ENCODE measurements around the gene ZNF800. TPM values are rescaled to one million over a fixed set of nuclear protein-coding genes. Genes with fewer than 3 reads are reported as not detected.

Gene ZNF800
- total and polyA plus RNA-seq, 2 of the 8 experiments (the other 6 are each of a cell fraction or from before 2014, with no cell fraction given), result 1.0 to 6.5 TPM

GRCh38 chr7:127437241-127437640 is 44.7 kb upstream of the ZNF800 start:
- no peaks in the 10 kb centered on the region for H3K79me1 ChIP-seq (ENCODE audit: low read depth, low read length)
- no peak overlapping the region for H3K14ac ChIP-seq (ENCODE audit: insufficient read length)
- H2BK15ac ChIP-seq (ENCODE audit: low read length), result no peak overlapping the region
- H4K20me1 ChIP-seq (replicated peaks in 1 of 2; ENCODE audit: control insufficient read depth in 1 of 2, insufficient read depth in 2 of 2, low read length in 2 of 2), result no peaks in the 10 kb centered on the region
- no peak overlapping the region for H3K27ac ChIP-seq (ENCODE audit: low read depth, low read length)
- no peak for DNase-seq (ENCODE audit: low read depth in 1 of 2, low spot score in 2 of 2)
- no peak overlapping the region for H3K4me2 ChIP-seq (ENCODE audit: insufficient read depth in 1 of 2, low read depth in 2 of 2, low read length in 2 of 2)
- H3K4ac ChIP-seq (replicated peaks; ENCODE audit: insufficient read length, low read depth, low read length), result no peak overlapping the region
- H3K9me3 ChIP-seq (ENCODE audit: insufficient read depth in 2 of 2, low read depth in 1 of 2, low read length in 1 of 2), result no peaks in the 10 kb centered on the region
- H3K36me3 ChIP-seq (ENCODE audit: control insufficient read depth in 2 of 4, insufficient read depth in 4 of 4, low read length in 3 of 4), result no peaks in the 10 kb centered on the region
- no peaks in the 10 kb centered on the region for H3K27me3 ChIP-seq (replicated peaks in 1 of 4; ENCODE audit: control insufficient read depth in 3 of 4, extremely low read depth in 1 of 4, insufficient read depth in 3 of 4, low read length in 3 of 4)
- no peak overlapping the region for H4K91ac ChIP-seq (replicated peaks; ENCODE audit: insufficient read length, low read length)
- H4K5ac ChIP-seq (ENCODE audit: insufficient read length, low read depth, low read length), result no peak overlapping the region
- H4K8ac ChIP-seq (ENCODE audit: extremely low read depth, insufficient read depth, low read length), result no peak overlapping the region
- no peak overlapping the region for H2AK5ac ChIP-seq (ENCODE audit: low read depth, low read length)
- H2BK120ac ChIP-seq (replicated peaks; ENCODE audit: low read depth, low read length), result no peak overlapping the region
- H3K79me2 ChIP-seq (ENCODE audit: control insufficient read depth in 1 of 2, insufficient read depth in 2 of 2, low read length in 2 of 2), result no peaks in the 10 kb centered on the region
- FAIRE-seq, result no peak
- no peak overlapping the region for H3K4me3 ChIP-seq (ENCODE audit: extremely low read depth in 1 of 4, insufficient read depth in 2 of 4, low read depth in 3 of 4, low read length in 4 of 4)
- no peak overlapping the region for H2BK5ac ChIP-seq (ENCODE audit: low read depth, low read length)
- H3K23ac ChIP-seq (ENCODE audit: insufficient read length), result no peak overlapping the region
- H2AFZ ChIP-seq (ENCODE audit: low read length), result no peak overlapping the region
- H2BK12ac ChIP-seq (ENCODE audit: low read depth, low read length), result no peak overlapping the region
- H3K23me2 ChIP-seq (ENCODE audit: low read depth, low read length), result no peaks in the 10 kb centered on the region
- H3K9ac ChIP-seq (replicated peaks in 1 of 4; ENCODE audit: extremely low read depth in 1 of 4, low read depth in 3 of 4, low read length in 3 of 4), result no peak overlapping the region
- POLR2A ChIA-PET (ENCODE audit: partially characterized antibody), result no interaction called here
- no peak overlapping the region for H3K18ac ChIP-seq (ENCODE audit: extremely low read depth, low read length)
- H2BK20ac ChIP-seq (ENCODE audit: low read length), result no peak overlapping the region
- WGBS, 2 experiments (ENCODE audit: extremely low coverage in 1 of 2, insufficient coverage in 1 of 2, insufficient read length in 1 of 2, insufficient replicate concordance in 2 of 2, low coverage in 1 of 2, low lambda C conversion rate in 2 of 2, missing lambda C conversion rate in 1 of 2), result 73% methylated on average over 3 of the region's 3 CpGs; no CpG with 5 or more reads in 1 of the 2 experiments
- H3K4me1 ChIP-seq (replicated peaks in 1 of 4; ENCODE audit: control insufficient read depth in 3 of 4, insufficient read depth in 4 of 4, low read length in 3 of 4), result no peaks in the 10 kb centered on the region; a peak in 1 of 7 replicates
- no peak overlapping the region for H3K56ac ChIP-seq (replicated peaks; ENCODE audit: insufficient read length, low read depth, low read length)
- CTCF ChIA-PET (ENCODE audit: partially characterized antibody), result interaction anchor here (3.3 kb wide), 1 partner anchor 11 kb away, joined by 18 read pairs; no protein-coding TSS in a partner anchor
- TF ChIP-seq PHF8 (conservative IDR thresholded peaks at IDR 0.05; ENCODE audit: low read depth, low read length) (no peak), CHD2 (IDR thresholded peaks at IDR 0.05; ENCODE audit: low read length) (no peak), ATF3 (IDR thresholded peaks at IDR 0.05; ENCODE audit: insufficient read depth, low read depth, low read length) (no peak), ASH2L (IDR thresholded peaks at IDR 0.05; ENCODE audit: low read length) (no peak), HDAC2 (IDR thresholded peaks at IDR 0.05; ENCODE audit: borderline replicate concordance in 1 of 2, low read depth in 2 of 2, low read length in 2 of 2) (no peak), CTCF (IDR thresholded peaks at IDR 0.05; ENCODE audit: control extremely low read depth in 1 of 3, insufficient read depth in 1 of 3, low read depth in 1 of 3, low read length in 3 of 3) (no peak), SIX5 (IDR thresholded peaks at IDR 0.05; ENCODE audit: low read depth, low read length) (no peak), MAX (IDR thresholded peaks at IDR 0.05) (no peak), CREB1 (IDR thresholded peaks at IDR 0.05) (no peak), TAF7 (optimal IDR thresholded peaks at IDR 0.05; ENCODE audit: borderline replicate concordance, low read depth, low read length) (no peak), GABPA (IDR thresholded peaks at IDR 0.05; ENCODE audit: borderline replicate concordance, insufficient read depth, low read length) (no peak)
